Ramos (cell line): ENCODE data around the gene CLIC4.

Experiments used
- in situ Hi-C: fragments of 300-500 bp; cut with MboI; formaldehyde crosslinking; loops from one replicate; pipeline ENCODE4 v1.14.3; 2022; ENCODE audit warnings: low sequenced_read_pairs; ENCODE audit not compliant: unreplicated experiment

CLIC4 gene

GRCh38 chr1:24893431-24893830, 148.2 kb downstream of the CLIC4 start:
- in situ Hi-C loops = no loop called here
